Choroid plexus epithelial cell (primary cell): ENCODE measurements around the gene ADAMTS8.

Source experiments
- DNase-seq: peaks from one replicate; pipeline ENCODE4 v3.0.0-alpha.2; 2010; ENCODE audit warnings: low read depth
- H3K4me3 ChIP-seq: 2 replicates; pipeline ENCODE4 v1.5.1; 2011; ENCODE audit warnings: low read depth, mild to moderate bottlenecking, control low read depth, low read length, moderate library complexity
- TF ChIP-seq, protein P1 (sequence below): conservative IDR thresholded peaks from 2 replicates; pipeline ENCODE4 v1.5.1; 2011; ENCODE audit warnings: low read depth, mild to moderate bottlenecking, control low read depth, inconsistent platforms, low read length, moderate library complexity

Gene ADAMTS8

DNA sequence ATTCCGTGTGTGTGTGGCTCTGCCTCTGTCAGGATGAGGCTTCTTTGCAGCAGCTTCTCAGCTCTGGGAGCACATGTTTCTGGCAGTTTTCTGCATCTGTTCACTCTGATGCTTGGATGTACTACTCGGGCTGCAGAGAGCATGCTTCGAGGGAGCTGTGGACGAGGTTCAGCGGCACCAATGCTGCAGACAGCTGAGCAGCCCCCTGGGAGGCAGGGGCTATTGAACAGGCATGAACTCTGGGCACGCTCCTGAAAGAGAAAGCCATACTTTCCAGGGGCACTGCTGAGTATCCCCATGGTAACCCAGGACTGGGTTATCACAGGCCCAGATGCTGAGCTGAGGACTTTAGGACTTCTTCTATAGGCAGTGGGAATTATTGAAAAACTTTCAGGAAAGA lies 33.8 kb downstream of the ADAMTS8 start:
- TF ChIP-seq, protein P1, sequence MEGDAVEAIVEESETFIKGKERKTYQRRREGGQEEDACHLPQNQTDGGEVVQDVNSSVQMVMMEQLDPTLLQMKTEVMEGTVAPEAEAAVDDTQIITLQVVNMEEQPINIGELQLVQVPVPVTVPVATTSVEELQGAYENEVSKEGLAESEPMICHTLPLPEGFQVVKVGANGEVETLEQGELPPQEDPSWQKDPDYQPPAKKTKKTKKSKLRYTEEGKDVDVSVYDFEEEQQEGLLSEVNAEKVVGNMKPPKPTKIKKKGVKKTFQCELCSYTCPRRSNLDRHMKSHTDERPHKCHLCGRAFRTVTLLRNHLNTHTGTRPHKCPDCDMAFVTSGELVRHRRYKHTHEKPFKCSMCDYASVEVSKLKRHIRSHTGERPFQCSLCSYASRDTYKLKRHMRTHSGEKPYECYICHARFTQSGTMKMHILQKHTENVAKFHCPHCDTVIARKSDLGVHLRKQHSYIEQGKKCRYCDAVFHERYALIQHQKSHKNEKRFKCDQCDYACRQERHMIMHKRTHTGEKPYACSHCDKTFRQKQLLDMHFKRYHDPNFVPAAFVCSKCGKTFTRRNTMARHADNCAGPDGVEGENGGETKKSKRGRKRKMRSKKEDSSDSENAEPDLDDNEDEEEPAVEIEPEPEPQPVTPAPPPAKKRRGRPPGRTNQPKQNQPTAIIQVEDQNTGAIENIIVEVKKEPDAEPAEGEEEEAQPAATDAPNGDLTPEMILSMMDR, result no peak
- H3K4me3 ChIP-seq, result no peak overlapping the region
- no peak for DNase-seq

- DNase-seq, result no peak
- TF ChIP-seq, protein P1, result no peak
- H3K4me3 ChIP-seq, result no peak overlapping the region
Measured at GRCh38 chr11:130391711-130392110, 36.7 kb downstream of the ADAMTS8 start.

GRCh38 chr11:130390071-130390758 lies 38.2 kb downstream of the ADAMTS8 start:
- H3K4me3 ChIP-seq, result no peak overlapping the region
- peak; percentile 89 for DNase-seq
- TF ChIP-seq, protein P1, result peak; percentile 68

GRCh38 chr11:130389335-130389935 lies 39.0 kb downstream of the ADAMTS8 start:
- no peak overlapping the region for H3K4me3 ChIP-seq

DNA sequence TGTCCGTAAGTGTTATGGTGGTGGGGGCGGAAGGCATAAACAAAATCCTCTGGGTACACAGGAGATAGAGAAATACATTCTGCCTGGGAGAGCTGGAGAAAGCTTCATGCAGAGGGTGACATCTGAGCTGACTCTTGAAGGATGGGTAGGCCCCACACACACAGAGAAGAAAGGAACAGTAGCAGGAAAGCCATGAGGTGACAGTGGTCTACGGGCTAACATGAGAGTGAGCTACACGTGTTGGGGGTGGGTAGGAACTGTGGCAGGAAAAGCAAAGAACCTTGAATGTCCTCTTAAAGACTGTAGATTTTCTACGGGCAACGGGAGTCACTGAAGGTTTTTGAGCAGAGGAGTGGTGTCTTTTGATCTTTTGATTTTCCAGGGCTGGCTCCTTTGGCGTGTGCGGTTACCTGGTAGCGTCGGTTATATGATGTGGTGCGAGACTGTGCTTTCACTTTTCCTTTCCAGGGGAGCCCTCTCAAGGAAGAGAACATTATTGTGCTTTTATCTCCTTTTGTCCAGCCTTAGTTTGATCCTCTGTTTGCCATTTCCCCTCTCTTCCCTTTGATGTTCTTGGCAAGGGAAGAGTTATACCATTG lies 39.7 kb downstream of the ADAMTS8 start:
- no peak for DNase-seq
- TF ChIP-seq, protein P1, result no peak

More at GRCh38 chr11:130389335-130389935, 39.0 kb downstream of the ADAMTS8 start:
- peak; percentile 35 for DNase-seq
- TF ChIP-seq, protein P1, result no peak

GRCh38 chr11:130386056-130386455 lies 42.4 kb downstream of the ADAMTS8 start:
- TF ChIP-seq, protein P1, result no peak
- DNase-seq, result peak; percentile 34
- no peak overlapping the region for H3K4me3 ChIP-seq

More for the DNA sequence above, 39.7 kb downstream of the ADAMTS8 start:
- H3K4me3 ChIP-seq, result no peak overlapping the region
